ENCODE measurements around the gene PTBP3. TPM values are rescaled to one million over a fixed set of nuclear protein-coding genes. Genes with fewer than 3 reads are reported as not detected.
A peak's percentile ranks its signal among the peaks of the same experiment; 100 is the strongest.

Gene PTBP3
- total and polyA plus RNA-seq, 2 experiments from 2014 or later, result 14.7 to 26.5 TPM

- H3K36me3 ChIP-seq (ENCODE audit: low read depth), result 0 out of 2 replicates have a peak, but pooled peaks cover 3% of the 10 kb centered on the region
- DNase-seq, result no peak
- no peak overlapping the region for H3K4me2 ChIP-seq (ENCODE audit: unreplicated experiment)
- no peaks in the 10 kb centered on the region for H3K9me2 ChIP-seq (ENCODE audit: insufficient read depth)
- peaks cover 9% of the 10 kb centered on the region for H3K4me1 ChIP-seq (ENCODE audit: insufficient read depth)
- H3K4me3 ChIP-seq, result no peak overlapping the region
- H3K9me3 ChIP-seq (ENCODE audit: low read depth), result no peaks in the 10 kb centered on the region
- H3F3A ChIP-seq (ENCODE audit: insufficient read depth), result no peaks in the 10 kb centered on the region
- H3K27ac ChIP-seq, result no peak overlapping the region
- in situ Hi-C loops (cut with MboI), result no loop called here
- WGBS, 2 experiments (ENCODE audit: low coverage in 1 of 2, low lambda C conversion rate in 2 of 2, missing lambda C conversion rate in 2 of 2), result 91 to 93% methylated on average over 6 of the region's 6 CpGs
- H3K27me3 ChIP-seq (replicated peaks; ENCODE audit: insufficient read depth), result no peaks in the 10 kb centered on the region
- no peak overlapping the region for H2AFZ ChIP-seq
- H3K79me2 ChIP-seq (ENCODE audit: insufficient read depth), result peaks cover 70% of the 10 kb centered on the region
- no peak for TF ChIP-seq EZH2phosphoT487 (IDR thresholded peaks at IDR 0.05; ENCODE audit: insufficient read depth, low read depth)
- TF ChIP-seq EZH2 (IDR thresholded peaks at IDR 0.05; ENCODE audit: insufficient read depth, poor library complexity, severe bottlenecking), result no peak
- H4K20me1 ChIP-seq (ENCODE audit: insufficient read depth), result no peaks in the 10 kb centered on the region
- H3K9ac ChIP-seq, result no peak overlapping the region
Observed at GRCh38 chr9:112242147-112242804, 91.1 kb downstream of the PTBP3 start.

DNA sequence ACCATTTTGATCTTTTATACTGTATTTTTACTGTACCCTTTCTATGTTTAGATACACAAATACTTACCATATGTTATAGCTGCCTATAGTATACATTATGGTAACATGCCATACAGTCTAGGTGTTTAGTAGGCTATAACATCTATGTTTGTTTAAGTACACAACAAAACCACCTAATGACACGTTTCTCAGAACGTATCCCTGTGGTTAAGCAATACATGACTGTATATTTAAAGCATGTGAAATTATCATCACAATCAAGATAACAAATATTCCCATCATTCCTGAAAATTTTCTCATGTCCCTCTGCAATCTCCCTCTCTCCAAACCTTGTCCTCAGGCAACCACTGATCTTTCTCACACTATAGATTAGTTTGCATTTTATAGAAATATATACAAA, 91.9 kb downstream of the PTBP3 start:
- Histone ChIP-seq H3K4me3 (no peak overlapping the region), H3K9me3 (ENCODE audit: low read depth) (no peaks in the 10 kb centered on the region)
- in situ Hi-C loops (cut with MboI), result no loop called here

DNA sequence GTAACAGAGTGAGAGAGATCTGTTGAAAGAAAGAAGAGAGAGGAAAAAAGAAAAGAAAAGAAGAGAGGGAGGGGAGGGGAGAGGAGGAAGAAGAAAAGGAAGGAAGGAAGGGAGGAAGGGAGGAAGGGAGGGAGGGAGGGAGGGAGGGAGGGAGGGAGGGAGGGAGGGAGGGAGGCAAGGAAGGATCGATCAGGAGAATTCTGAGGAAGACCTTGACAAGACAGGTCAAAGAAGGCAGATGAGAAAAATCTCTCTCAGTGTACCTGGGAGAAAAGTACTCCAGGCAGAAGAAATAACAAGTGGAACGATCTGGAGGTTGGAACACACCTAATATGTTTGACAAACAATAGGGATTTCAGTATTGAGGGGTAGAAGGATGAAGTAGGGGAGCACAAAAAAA, 93.7 kb downstream of the PTBP3 start:
- Histone ChIP-seq H3K4me3 (no peak overlapping the region), H3K9ac (no peak overlapping the region), H3K4me2 (ENCODE audit: unreplicated experiment) (no peak overlapping the region), H3K27me3 (replicated peaks; ENCODE audit: insufficient read depth) (no peaks in the 10 kb centered on the region), H3K79me2 (ENCODE audit: insufficient read depth) (peaks cover 72% of the 10 kb centered on the region), H3K36me3 (ENCODE audit: low read depth) (0 out of 2 replicates have a peak, but pooled peaks cover 3% of the 10 kb centered on the region), H3K27ac (no peak overlapping the region), H3K9me2 (ENCODE audit: insufficient read depth) (no peaks in the 10 kb centered on the region), H3F3A (ENCODE audit: insufficient read depth) (0 out of 2 replicates have a peak, but pooled peaks cover 5% of the 10 kb centered on the region), H3K9me3 (ENCODE audit: low read depth) (no peaks in the 10 kb centered on the region), H2AFZ (no peak overlapping the region), H4K20me1 (ENCODE audit: insufficient read depth) (no peaks in the 10 kb centered on the region; the same call in 1 of the 2 replicates), H3K4me1 (ENCODE audit: insufficient read depth) (peaks cover 9% of the 10 kb centered on the region)
- no peak for DNase-seq
- TF ChIP-seq EZH2 (IDR thresholded peaks at IDR 0.05; ENCODE audit: insufficient read depth, poor library complexity, severe bottlenecking) (no peak), EZH2phosphoT487 (IDR thresholded peaks at IDR 0.05; ENCODE audit: insufficient read depth, low read depth) (no peak)
- 93 to 97% methylated on average over 1 to 2 of the region's 2 CpGs for WGBS, 2 experiments (ENCODE audit: low coverage in 1 of 2, low lambda C conversion rate in 2 of 2, missing lambda C conversion rate in 2 of 2)
- in situ Hi-C loops (cut with MboI), result no loop called here

More for the DNA sequence above, 91.9 kb downstream of the PTBP3 start:
- DNase-seq, result peak; percentile 44
- Histone ChIP-seq H2AFZ (no peak overlapping the region), H3K9me2 (ENCODE audit: insufficient read depth) (no peaks in the 10 kb centered on the region), H3K27ac (no peak overlapping the region), H3F3A (ENCODE audit: insufficient read depth) (no peaks in the 10 kb centered on the region), H3K79me2 (ENCODE audit: insufficient read depth) (peaks cover 72% of the 10 kb centered on the region), H3K9ac (no peak overlapping the region), H3K4me1 (ENCODE audit: insufficient read depth) (peaks cover 9% of the 10 kb centered on the region), H4K20me1 (ENCODE audit: insufficient read depth) (no peaks in the 10 kb centered on the region; the same call in 1 of the 2 replicates), H3K27me3 (replicated peaks; ENCODE audit: insufficient read depth) (no peaks in the 10 kb centered on the region), H3K36me3 (ENCODE audit: low read depth) (0 out of 2 replicates have a peak, but pooled peaks cover 3% of the 10 kb centered on the region), H3K4me2 (ENCODE audit: unreplicated experiment) (no peak overlapping the region)
- no peak for TF ChIP-seq EZH2phosphoT487 (IDR thresholded peaks at IDR 0.05; ENCODE audit: insufficient read depth, low read depth)
- no peak for TF ChIP-seq EZH2 (IDR thresholded peaks at IDR 0.05; ENCODE audit: insufficient read depth, poor library complexity, severe bottlenecking)
- WGBS, 2 experiments (ENCODE audit: low coverage in 1 of 2, low lambda C conversion rate in 2 of 2, missing lambda C conversion rate in 2 of 2), result 8 to 17% methylated on average over 2 of the region's 2 CpGs

DNA sequence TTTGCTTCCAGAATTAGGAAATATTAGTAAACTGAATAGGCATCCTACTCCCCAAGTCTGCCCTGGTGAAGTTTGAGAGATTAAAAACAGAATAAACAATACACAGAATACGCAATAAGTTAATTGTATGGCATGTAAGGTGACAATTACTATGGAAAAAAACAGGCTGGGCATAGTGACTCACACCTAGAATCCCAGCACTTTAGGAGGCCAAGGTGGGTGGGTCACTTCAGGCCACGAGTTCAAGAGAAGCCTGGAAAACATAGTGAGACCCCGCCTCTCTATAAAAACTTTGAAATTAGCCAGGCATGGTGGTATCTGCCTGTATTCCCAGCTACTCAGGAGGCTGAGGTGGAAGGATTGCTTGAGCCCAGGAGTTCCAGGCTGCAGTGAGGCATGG, 94.1 kb downstream of the PTBP3 start:
- H3F3A ChIP-seq (ENCODE audit: insufficient read depth), result peaks cover 9% of the 10 kb centered on the region; the same call in 1 of the 2 replicates
- in situ Hi-C loops (cut with MboI), result no loop called here
- H3K9me2 ChIP-seq (ENCODE audit: insufficient read depth), result no peaks in the 10 kb centered on the region
- H3K4me2 ChIP-seq (ENCODE audit: unreplicated experiment), result no peak overlapping the region
- no peak overlapping the region for H3K4me3 ChIP-seq
- no peaks in the 10 kb centered on the region; the same call in 1 of the 2 replicates for H4K20me1 ChIP-seq (ENCODE audit: insufficient read depth)
- no peaks in the 10 kb centered on the region for H3K27me3 ChIP-seq (replicated peaks; ENCODE audit: insufficient read depth)
- H3K36me3 ChIP-seq (ENCODE audit: low read depth), result 0 out of 2 replicates have a peak, but pooled peaks cover 3% of the 10 kb centered on the region
- H3K4me1 ChIP-seq (ENCODE audit: insufficient read depth), result peaks cover 13% of the 10 kb centered on the region
- TF ChIP-seq EZH2 (IDR thresholded peaks at IDR 0.05; ENCODE audit: insufficient read depth, poor library complexity, severe bottlenecking), result no peak
- TF ChIP-seq EZH2phosphoT487 (IDR thresholded peaks at IDR 0.05; ENCODE audit: insufficient read depth, low read depth), result no peak
- H3K9ac ChIP-seq, result no peak overlapping the region
- 85 to 86% methylated on average over 3 of the region's 3 CpGs for WGBS, 2 experiments (ENCODE audit: low coverage in 1 of 2, low lambda C conversion rate in 2 of 2, missing lambda C conversion rate in 2 of 2)
- no peak for DNase-seq
- H3K79me2 ChIP-seq (ENCODE audit: insufficient read depth), result peaks cover 70% of the 10 kb centered on the region
- H3K27ac ChIP-seq, result no peak overlapping the region
- no peak overlapping the region for H2AFZ ChIP-seq
- no peaks in the 10 kb centered on the region for H3K9me3 ChIP-seq (ENCODE audit: low read depth)
